Stimulated activated CD8-positive, alpha-beta memory T cell treated with anti-CD3 and anti-CD28 coated beads, Interleukin-7, amount 100 ng/mL, for 4 hours (primary cell): ENCODE measurements around the gene OR2T27.
"Not testable (repeated sequence)": the region's sequence is repeated elsewhere in the genome, so short reads cannot be mapped to it uniquely, and the experiment has no call there.

ENCODE experiments used
- DNase-seq, 2 donors: peaks; one replicate each; pipeline ENCODE4 v3.0.0-alpha.2; 2020; ENCODE audit warnings: low read depth in 2 of 2

The OR2T27 gene

DNA sequence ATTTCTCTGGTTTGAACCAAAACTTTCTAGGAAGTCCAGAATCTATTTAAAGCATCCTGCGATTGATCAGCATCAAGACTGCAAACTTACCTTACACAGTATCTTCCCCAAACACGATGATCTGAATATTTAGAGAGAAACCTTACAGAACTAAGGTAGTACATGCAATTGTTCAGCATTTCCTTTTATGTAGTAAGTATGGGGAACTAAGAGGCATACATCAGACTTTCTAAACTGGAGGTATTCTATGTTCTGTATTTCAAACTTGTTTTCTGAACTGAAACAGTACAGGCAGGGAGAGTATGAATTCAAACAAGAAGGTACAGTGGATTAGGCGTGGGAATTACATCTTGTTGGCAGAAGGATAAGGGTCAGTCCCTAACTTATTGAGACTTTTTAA is at the start of gene OR2T27:
Gene OR2T27, minus strand, starts transcription at position 175 of the 400 bp plus-strand sequence. CDS start 4,644 bp downstream, outside the sequence.
- not testable (repeated sequence) for DNase-seq

DNA sequence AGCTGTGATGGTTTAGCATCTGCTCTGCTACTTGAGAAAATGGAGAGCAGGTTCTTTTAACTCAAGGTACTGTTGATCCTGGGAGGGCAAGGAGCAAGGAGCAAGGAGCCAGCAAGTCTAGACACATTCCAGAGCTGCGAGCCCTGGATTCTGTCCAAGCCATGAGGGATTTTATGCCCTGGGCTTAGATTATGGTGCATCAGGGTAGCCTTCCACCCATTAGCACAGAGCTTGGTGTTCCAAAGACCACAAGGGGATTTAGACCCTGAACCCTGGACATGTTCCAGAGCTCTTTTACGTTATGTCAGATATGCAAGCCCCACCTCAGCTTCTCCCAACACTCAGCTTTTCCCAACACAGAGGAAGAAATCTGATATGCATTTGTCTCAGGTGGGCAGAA is 49.3 kb upstream of the OR2T27 start:
- DNase-seq, result no peak

DNA sequence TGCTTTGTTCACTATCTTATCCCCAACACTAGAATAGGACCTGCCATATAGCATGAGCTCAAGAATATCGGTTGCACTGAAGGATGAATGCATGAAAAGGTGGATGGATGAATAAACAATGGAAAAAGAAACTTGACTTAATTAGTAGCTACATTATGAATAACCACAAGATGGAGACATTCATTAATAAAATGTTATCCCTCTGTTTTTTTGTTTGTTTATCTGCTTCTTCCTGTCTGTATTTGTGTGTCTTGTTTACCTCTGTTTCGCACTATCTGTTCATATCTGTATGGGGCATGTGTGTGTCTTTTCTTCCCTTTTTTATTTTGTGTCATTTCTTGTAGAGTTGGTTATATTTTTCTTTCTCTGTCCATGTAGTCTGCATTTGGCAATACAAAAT is 48.3 kb upstream of the OR2T27 start:
- no peak for DNase-seq

DNA sequence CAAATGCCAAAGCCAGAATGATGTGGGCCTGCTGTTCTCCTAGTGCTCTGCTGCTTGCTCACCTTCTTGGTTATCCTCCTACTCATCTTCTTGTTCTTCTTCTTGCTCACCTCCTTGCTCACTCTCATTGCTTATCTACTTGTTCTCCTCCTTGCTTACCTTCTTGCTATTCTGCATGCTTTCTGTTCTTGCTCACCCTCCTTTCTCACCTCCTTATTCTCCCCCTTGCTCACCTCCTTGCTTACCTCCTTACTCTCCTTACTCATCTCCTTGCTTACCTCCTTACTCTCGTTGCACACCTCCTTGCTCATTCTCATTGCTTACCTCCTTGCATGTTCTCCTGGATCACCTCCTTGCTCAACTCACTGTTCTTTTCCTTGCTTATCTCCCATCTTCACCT is 47.4 kb upstream of the OR2T27 start, which contains the start of gene OR14I1:
Gene OR14I1, minus strand, starts transcription at position 53 of the 400 bp plus-strand sequence.
- no peak for DNase-seq

- DNase-seq, result no peak
Observed at GRCh38 chr1:248699099-248699498, 43.8 kb upstream of the OR2T27 start.

DNA sequence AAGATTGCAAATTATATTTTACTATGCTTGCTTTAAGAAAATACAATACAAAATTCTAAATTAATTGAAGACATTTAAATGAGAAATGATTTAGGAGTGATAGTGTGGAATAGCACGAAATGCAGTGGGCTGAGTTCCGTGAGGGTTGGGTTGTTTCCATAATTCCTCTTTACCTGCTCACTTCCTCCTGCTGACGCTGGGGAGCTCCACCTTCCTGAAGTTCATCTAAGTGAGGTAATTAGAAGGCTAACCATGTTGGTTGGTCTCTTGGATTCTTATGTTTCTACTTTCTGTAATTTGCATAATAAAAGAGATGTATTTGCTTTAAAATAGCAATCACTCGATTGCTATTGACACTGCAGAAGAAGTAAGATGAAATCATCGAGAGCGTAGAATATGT is 42.6 kb upstream of the OR2T27 start:
- DNase-seq, result no peak

DNA sequence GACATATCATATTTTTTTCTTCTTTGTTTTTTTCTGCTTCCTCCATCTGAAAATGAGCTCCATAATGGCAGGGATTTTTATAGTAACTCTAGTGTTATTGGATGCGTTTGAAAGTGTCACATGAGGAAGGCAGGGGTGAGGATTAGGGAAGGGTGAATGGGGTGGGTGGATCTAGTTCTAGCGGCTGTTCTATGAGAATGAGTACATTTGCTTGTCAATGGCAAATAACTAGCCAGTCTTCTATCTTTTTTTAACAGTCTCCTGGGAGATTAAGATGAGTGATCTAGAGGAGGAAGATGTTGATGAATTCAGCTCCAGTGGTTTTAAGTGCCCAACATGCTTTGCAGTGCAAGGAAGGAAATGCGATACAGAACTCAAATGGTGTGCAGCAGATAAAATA is 41.4 kb upstream of the OR2T27 start:
- no peak for DNase-seq

GRCh38 chr1:248696261-248696660 is 40.9 kb upstream of the OR2T27 start:
- DNase-seq, result no peak

DNA sequence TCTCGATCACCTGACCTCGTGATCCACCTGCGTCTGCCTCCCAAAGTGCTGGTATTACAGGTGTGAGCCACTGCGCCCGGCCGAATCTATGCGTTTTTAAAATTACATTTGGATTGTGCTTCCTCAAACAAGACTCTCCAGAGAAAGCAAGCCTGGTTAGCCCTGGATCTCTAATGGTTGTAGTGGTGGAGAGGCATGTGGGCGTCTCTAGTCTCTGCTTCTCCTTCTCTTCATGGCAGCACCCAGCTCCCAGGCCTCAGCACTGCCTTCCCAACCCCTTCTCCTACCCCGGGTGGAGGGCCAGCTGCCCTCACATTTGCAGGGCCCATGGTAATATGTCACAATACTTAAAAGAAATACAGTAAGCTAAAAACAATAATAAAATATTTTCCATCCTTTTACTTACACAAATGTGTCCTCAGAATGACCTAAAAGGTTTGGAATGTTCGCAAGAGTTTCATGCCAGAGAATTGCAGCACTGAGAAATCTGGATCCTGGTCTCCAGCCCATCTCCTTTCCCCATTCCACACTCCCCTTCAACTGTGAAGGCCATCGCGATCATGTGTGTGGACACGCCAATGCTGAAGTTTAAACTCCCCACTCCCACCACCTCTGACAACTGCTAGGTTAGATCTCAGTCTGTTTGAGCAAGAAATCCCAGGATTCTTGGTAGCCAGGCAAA is 40.3 kb upstream of the OR2T27 start:
- no peak for DNase-seq

GRCh38 chr1:248691567-248692155 is 36.3 kb upstream of the OR2T27 start:
- DNase-seq, result no peak

- no peak for DNase-seq
Observed at GRCh38 chr1:248688527-248689298, 33.4 kb upstream of the OR2T27 start.

DNA sequence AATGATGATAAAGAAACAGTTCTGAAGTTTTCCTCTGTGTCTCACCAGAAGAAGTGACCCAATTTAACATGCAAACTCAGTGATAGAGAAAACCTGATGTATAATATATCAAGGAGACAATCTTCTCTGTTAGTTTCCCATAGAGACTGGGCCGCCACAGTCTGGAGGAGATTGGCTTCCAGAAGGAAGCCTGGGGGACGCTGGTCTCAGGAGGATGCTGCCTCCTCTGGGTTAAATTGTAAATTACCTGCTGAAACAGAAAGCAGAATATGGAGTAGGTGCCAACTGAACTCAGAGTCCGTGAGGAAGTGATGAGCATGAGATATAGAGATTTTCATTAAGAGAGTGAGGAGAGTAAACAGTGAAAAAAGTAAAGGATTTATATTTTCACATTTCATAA is 31.5 kb upstream of the OR2T27 start:
- no peak for DNase-seq

DNA sequence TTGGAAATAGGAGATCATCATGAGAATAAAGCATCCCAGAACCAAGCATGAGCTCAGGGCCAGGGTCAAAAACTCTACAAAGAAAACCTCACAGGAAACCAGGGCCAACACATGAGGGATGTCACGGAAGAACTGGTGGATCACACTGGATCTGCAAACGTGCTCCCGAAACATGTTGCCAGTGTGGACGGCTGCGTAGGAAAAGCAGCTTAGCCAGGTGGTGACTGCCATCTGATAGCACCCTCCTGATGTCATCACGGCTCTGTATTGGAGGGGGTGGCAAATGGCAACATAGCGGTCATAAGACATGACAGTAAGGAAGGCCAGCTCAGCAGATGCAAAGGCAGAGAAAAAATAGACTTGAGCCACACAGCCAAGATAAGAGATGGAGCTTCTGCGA is 26.3 kb upstream of the OR2T27 start:
- no peak for DNase-seq

DNA sequence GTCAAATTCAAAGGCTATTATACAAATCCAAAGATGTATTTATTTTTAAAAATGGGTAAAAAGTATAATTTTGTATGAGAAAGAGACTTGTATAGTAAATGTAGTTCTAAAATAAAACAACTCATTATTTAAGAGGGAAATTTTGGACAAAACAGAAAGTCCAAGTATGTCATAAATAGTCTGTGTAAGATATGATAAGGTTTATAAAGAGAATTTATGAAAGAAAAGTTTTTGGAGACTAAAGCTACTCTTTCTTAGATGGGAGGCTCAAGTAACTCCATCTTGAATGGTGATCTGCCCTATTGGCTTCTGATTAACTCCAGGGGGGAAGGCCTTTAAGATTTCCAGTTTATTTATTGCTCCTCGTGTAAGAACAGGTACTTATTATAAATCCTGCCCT is 14.7 kb upstream of the OR2T27 start:
- DNase-seq, result no peak

DNA sequence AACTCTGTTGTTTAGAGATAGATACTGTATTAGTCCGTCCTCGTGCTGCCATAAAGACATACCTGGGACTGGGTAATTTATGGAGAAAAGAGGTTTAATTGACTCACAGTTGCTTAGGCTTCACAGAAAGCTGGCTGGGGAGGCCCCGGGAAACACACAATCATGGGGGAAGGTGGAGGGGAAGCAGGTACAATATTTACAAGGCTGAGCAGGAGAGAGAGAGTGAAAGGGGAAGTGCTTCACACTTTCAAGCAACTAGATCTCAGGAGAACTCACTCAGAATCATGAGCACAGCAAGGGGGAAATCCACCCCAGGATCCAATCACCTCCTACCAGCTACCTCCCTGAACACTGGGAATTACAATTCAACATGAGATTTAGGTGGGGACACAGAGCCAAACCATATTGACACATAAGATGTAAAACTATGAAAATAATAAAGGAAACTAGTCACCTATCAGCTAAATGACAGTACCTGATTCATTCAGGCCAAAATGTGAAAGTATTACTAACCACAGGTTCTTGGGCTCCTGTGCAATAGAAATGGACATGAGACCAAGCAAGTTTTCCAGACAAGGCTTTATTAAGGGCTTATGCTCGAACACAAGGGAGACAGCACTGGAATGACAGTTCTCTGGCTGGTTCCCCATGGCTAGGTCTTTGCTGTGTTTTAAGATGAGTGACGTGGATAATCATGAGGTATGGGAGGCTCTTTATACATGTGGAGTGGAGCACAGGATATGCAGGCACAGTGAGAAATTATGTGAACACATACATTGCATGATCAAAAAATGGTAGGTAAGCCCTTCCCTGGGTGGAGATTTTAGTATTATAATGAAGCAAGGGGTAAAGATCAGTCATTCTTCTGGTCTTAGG is 8.4 kb upstream of the OR2T27 start:
- DNase-seq, result not testable (repeated sequence)

- DNase-seq, result not testable (repeated sequence)
Observed at GRCh38 chr1:248656797-248657196, 1.5 kb upstream of the OR2T27 start.

GRCh38 chr1:248648770-248649536 is 6.4 kb downstream of the OR2T27 start:
- not testable (repeated sequence) for DNase-seq

DNA sequence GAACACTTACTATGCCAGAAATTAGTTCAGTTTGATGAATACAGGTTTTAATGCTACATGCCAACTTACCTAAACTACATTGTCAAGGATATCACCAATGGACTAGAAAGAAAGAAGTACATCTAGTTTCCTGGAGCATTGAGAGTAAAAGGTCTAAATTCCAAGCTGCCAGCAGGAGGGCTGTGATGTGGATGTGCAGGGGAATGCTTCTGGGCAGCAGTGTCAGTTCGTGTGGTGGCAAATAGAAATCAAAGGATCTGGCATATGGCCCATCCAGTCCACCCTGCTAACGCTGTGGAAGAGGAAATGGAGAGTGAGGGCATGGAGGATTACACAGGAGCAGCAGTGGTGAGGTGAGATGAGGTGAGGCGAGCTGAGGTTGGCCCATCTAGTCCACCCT is 10.2 kb downstream of the OR2T27 start, which contains the start of gene OR2T35:
Gene OR2T35, minus strand, starts transcription at position 101 of the 400 bp plus-strand sequence. CDS start 6,020 bp downstream, outside the sequence.
- DNase-seq, result not testable (repeated sequence)

DNA sequence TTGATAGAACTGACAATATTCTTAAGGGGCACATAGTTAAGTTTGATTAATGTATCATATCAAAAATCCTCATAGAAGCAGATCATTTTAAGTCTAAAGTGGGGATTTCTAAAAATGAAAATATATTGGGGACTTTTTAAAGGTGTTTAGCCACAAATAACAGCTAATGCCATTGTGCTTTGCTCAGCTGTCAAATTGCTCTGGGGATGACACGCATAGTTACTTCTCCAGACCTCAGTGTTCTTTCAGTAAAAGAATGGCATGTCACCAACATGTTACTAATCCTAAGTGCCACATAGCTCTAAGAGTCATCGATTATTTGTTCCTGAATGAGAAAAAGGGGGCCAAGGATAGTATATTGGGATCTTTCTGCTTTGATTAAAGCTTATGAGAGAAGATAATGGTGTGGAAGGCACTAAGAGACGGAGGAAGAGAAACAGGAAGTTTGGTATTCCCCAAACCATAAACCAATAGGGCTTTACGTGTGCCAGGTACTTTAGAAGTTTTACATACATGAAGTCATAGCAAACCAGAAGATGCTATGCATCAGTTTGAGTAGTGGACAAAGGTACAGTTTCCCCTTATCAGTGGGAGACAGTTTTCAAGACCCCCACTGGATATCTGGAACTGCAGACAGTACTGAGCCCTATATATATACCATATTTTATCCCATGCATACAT is 12.2 kb downstream of the OR2T27 start:
- DNase-seq, result not testable (repeated sequence)

GRCh38 chr1:248641583-248641982 is 13.7 kb downstream of the OR2T27 start:
- not testable (repeated sequence) for DNase-seq
